OCI-LY3 (cell line): ENCODE measurements around the gene OR2A1.
"Not testable (repeated sequence)": the region's sequence is repeated elsewhere in the genome, so short reads cannot be mapped to it uniquely, and the experiment has no call there.

Experiments
- EZH2phosphoT487 ChIP-seq: fragments of 200-600 bp; shearing (Covaris generic); IDR thresholded peaks from 2 replicates; pipeline ENCODE4 v1.6.1; 2018; ENCODE audit warnings: antibody characterized with exemption, mixed run types, low read depth
- TF ChIP-seq, protein P1 (sequence below): fragments of 200-600, 300-600 bp; sonication (generic); IDR thresholded peaks from 2 replicates; pipeline ENCODE4 v1.5.1; 2014; ENCODE audit warnings: antibody characterized with exemption, low read length, low read depth

DNA sequence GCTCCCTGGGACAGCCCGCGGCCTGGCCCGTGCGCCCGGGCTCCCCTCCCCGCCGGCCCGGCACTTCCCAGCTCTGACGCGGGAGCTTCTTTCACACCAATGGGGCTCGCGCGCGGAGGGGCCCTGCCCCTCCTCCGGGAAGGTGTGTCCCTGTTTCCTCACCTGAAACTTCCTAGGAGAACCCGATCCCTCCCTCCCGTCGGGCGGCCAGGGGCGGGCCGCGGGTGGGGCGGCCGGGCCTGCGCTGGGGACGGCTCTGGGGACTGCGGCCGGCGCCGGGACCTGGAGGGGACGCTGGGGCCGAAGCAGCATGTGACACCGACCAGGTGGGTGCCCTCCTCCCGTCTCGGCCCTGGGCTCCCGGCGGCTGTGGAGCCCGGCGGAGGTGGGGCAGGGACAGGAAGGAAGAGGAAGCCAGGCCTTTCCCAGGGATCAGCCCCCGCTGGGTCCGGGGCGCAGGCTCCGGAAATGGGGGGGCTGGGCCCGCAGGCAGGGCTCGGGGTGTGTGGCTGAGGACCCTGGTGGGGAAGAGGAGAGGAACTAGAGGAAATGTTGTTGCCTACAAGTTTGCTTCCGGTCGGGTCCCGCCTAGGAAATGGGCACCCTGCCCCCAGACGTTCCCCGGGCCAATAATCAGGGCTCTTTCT, 43.1 kb downstream of the OR2A1 start, which contains the start of gene ARHGEF5:
- not testable (repeated sequence) for TF ChIP-seq EZH2phosphoT487
- TF ChIP-seq, protein P1, sequence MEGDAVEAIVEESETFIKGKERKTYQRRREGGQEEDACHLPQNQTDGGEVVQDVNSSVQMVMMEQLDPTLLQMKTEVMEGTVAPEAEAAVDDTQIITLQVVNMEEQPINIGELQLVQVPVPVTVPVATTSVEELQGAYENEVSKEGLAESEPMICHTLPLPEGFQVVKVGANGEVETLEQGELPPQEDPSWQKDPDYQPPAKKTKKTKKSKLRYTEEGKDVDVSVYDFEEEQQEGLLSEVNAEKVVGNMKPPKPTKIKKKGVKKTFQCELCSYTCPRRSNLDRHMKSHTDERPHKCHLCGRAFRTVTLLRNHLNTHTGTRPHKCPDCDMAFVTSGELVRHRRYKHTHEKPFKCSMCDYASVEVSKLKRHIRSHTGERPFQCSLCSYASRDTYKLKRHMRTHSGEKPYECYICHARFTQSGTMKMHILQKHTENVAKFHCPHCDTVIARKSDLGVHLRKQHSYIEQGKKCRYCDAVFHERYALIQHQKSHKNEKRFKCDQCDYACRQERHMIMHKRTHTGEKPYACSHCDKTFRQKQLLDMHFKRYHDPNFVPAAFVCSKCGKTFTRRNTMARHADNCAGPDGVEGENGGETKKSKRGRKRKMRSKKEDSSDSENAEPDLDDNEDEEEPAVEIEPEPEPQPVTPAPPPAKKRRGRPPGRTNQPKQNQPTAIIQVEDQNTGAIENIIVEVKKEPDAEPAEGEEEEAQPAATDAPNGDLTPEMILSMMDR: not testable (repeated sequence)
